ENCODE measurements around the gene TEX12.

GRCh38 chr11:112216561-112217105 lies 49.5 kb downstream of the TEX12 start:
- no peak for TF ChIP-seq ARNTL (CRISPR knock-in tag; IDR thresholded peaks at IDR 0.05; ENCODE audit: borderline replicate concordance, low read depth)
- no peak for TF ChIP-seq CSDC2 (CRISPR knock-in tag; IDR thresholded peaks at IDR 0.05)
- TF ChIP-seq ISL1 (CRISPR knock-in tag; IDR thresholded peaks at IDR 0.05), result no peak
- TF ChIP-seq ZFP30 (CRISPR knock-in tag; IDR thresholded peaks at IDR 0.05), result no peak
- no peak for TF ChIP-seq ESRRG (CRISPR knock-in tag; IDR thresholded peaks at IDR 0.05)
- TF ChIP-seq CREB5 (CRISPR knock-in tag; IDR thresholded peaks at IDR 0.05; ENCODE audit: low read depth), result no peak
- TF ChIP-seq ZFP3 (CRISPR knock-in tag; IDR thresholded peaks at IDR 0.05), result no peak
- TF ChIP-seq PPARA (CRISPR knock-in tag; IDR thresholded peaks at IDR 0.05; ENCODE audit: borderline replicate concordance), result no peak
